HG03025 (cell line): ENCODE data around the gene ZMIZ2.
"Not testable (repeated sequence)": the region's sequence is repeated elsewhere in the genome, so short reads cannot be mapped to it uniquely, and the experiment has no call there.

Experiments
- ATAC-seq: cut with Tn5 transposase; IDR thresholded peaks from one replicate; pipeline ENCODE4 v1.9.1; 2021; ENCODE audit warnings: mild to moderate bottlenecking, moderate library complexity; ENCODE audit not compliant: unreplicated experiment, low FRiP score

ZMIZ2 gene

GRCh38 chr7:44748045-44748947 lies at the start of gene ZMIZ2:
Gene ZMIZ2, plus strand, starts transcription at chr7:44748847. Its CDS starts 7,403 bp downstream, at chr7:44756250.
- peak; percentile 66 for ATAC-seq

- not testable (repeated sequence) for ATAC-seq
These were observed 49.0 kb upstream of the ZMIZ2 start for GRCh38 chr7:44699598-44699997.

- no peak for ATAC-seq
These were observed 48.3 kb upstream of the ZMIZ2 start for GRCh38 chr7:44700322-44700721.

- ATAC-seq: not testable (repeated sequence)
These were observed 45.3 kb upstream of the ZMIZ2 start for GRCh38 chr7:44703391-44703790.

GRCh38 chr7:44703921-44704320 lies 44.7 kb upstream of the ZMIZ2 start:
- ATAC-seq: no peak

- no peak for ATAC-seq
These were observed 43.2 kb upstream of the ZMIZ2 start for GRCh38 chr7:44705434-44705833.

- ATAC-seq: no peak
These were observed 41.7 kb upstream of the ZMIZ2 start for GRCh38 chr7:44706788-44707557.

GRCh38 chr7:44707558-44708230 lies 41.0 kb upstream of the ZMIZ2 start:
- ATAC-seq: no peak

GRCh38 chr7:44709011-44709915 lies 39.4 kb upstream of the ZMIZ2 start:
- no peak for ATAC-seq

GRCh38 chr7:44709945-44710596 lies 38.6 kb upstream of the ZMIZ2 start:
- ATAC-seq: no peak

GRCh38 chr7:44711528-44711927 lies 37.1 kb upstream of the ZMIZ2 start:
- ATAC-seq: no peak

GRCh38 chr7:44712012-44712411 lies 36.6 kb upstream of the ZMIZ2 start:
- ATAC-seq: no peak

GRCh38 chr7:44713141-44713540 lies 35.5 kb upstream of the ZMIZ2 start:
- ATAC-seq: no peak

- no peak for ATAC-seq
These were observed 34.8 kb upstream of the ZMIZ2 start for GRCh38 chr7:44713680-44714335.

- no peak for ATAC-seq
These were observed 32.4 kb upstream of the ZMIZ2 start for GRCh38 chr7:44716205-44716604.

- ATAC-seq: no peak
These were observed 28.3 kb upstream of the ZMIZ2 start for GRCh38 chr7:44720301-44720700.

- ATAC-seq: no peak
These were observed 24.4 kb upstream of the ZMIZ2 start for GRCh38 chr7:44724276-44724675.

GRCh38 chr7:44726250-44726649 lies 22.4 kb upstream of the ZMIZ2 start:
- not testable (repeated sequence) for ATAC-seq
